HCT116 (cell line): ENCODE results near the gene DENND4C. TPM values are rescaled to one million over a fixed set of nuclear protein-coding genes. Genes with fewer than 3 reads are reported as not detected.
"Not testable (repeated sequence)": the region's sequence is repeated elsewhere in the genome, so short reads cannot be mapped to it uniquely, and the experiment has no call there.

ENCODE experiments used
- ATAC-seq: fragments of 200-7000 bp; cut with Tn5 transposase; 2 replicates; pipeline ENCODE4 v1.9.1; 2020; ENCODE audit warnings: mild to moderate bottlenecking, moderate library complexity
- BruUV-seq: library from RNA; stranded (reverse); fragments of 400-500 nt; replicated peaks from 2 replicates; lab custom pipeline; 2021; lab: Mats Ljungman, UMichigan
- CTCF ChIA-PET: fragments of 300-600 bp; sonication (Branson Sonifier 250); formaldehyde crosslinking; loops from one replicate; lab custom pipeline; 2021; ENCODE audit warnings: antibody characterized with exemption; lab: Charles Lee
- POLR2A ChIA-PET: fragments of 300-600, 350-600 bp; sonication (Branson Sonifier 250); formaldehyde crosslinking; loops from one replicate; lab custom pipeline; 2021; ENCODE audit warnings: antibody characterized with exemption; lab: Charles Lee
- RAD21 ChIA-PET, 2 experiments: fragments of 300-600 bp; sonication (Branson Sonifier 250); formaldehyde crosslinking; loops; one replicate each; lab custom pipeline; 2023; ENCODE audit warnings: low total read pairs in 2 of 2; ENCODE audit not compliant: uncharacterized antibody in 2 of 2, unreplicated experiment in 2 of 2, low non-redundant PET in 1 of 2; lab: Charles Lee
- DNase-seq: peaks from one replicate; pipeline ENCODE4 v3.0.0-alpha.2; 2010; ENCODE audit warnings: low read depth, low spot score
- H2AFZ ChIP-seq: fragments of 200-600 bp; shearing (Covaris generic), sonication (generic); 2 replicates; pipeline ENCODE4 v1.6.1; 2017; ENCODE audit warnings: low read depth, mixed run types, mixed read lengths, antibody characterized with exemption, low read length; ENCODE audit not compliant: poor library complexity, severe bottlenecking
- H3K27ac ChIP-seq: 2 replicates; pipeline ENCODE4 v1.5.1; 2012; ENCODE audit warnings: low read depth, low read length
- H3K27me3 ChIP-seq: fragments of 200-600 bp; sonication (generic); 2 replicates; pipeline ENCODE4 v1.6.1; 2016; ENCODE audit warnings: mixed run types, low read length, mixed read lengths; ENCODE audit not compliant: insufficient read depth
- H3K36me3 ChIP-seq, 2 experiments: fragments of 200-500 bp in 1 of 2; fragments of 200-600 bp in 1 of 2; sonication (Bioruptor generic) in 1 of 2; sonication (generic) in 1 of 2; 2 replicates each; pipeline versions ENCODE4 v1.5.1 to v1.6.1; 2014 to 2016; ENCODE audit warnings: low read length in 2 of 2, inconsistent platforms in 1 of 2, mixed read lengths in 1 of 2, mixed run types in 1 of 2; ENCODE audit not compliant: insufficient read depth in 2 of 2, control insufficient read depth in 1 of 2
- H3K4me1 ChIP-seq, 2 experiments: fragments of 200-600 bp in 1 of 2; sonication (generic) in 1 of 2; 2 replicates each; pipeline versions ENCODE4 v1.5.1 to v1.6.1; 2012 to 2017; ENCODE audit warnings: low read length in 2 of 2, inconsistent platforms in 1 of 2, mild to moderate bottlenecking in 1 of 2, mixed read lengths in 1 of 2, mixed run types in 1 of 2, moderate library complexity in 1 of 2; ENCODE audit not compliant: insufficient read depth in 2 of 2, control insufficient read depth in 1 of 2
- H3K4me2 ChIP-seq: fragments of 200-600 bp; sonication (generic); 2 replicates; pipeline ENCODE4 v1.6.1; 2017; ENCODE audit warnings: mixed run types, low read length, mixed read lengths
- H3K4me3 ChIP-seq, 2 experiments: fragments of 200-600 bp in 1 of 2; sonication (generic) in 1 of 2; replicated peaks in 1 of 2; 2 replicates each; pipeline ENCODE4 v1.5.1; 2011 to 2016; ENCODE audit warnings: low read length in 2 of 2, control low read depth in 1 of 2, low read depth in 1 of 2, mild to moderate bottlenecking in 1 of 2, mixed read lengths in 1 of 2, mixed run types in 1 of 2
- H3K79me2 ChIP-seq: fragments of 200-600 bp; sonication (generic); 2 replicates; pipeline ENCODE4 v1.6.1; 2017; ENCODE audit warnings: mild to moderate bottlenecking, mixed run types, low read length, moderate library complexity, mixed read lengths; ENCODE audit not compliant: insufficient read depth
- H3K9ac ChIP-seq: fragments of 200-600 bp; sonication (generic); 2 replicates; pipeline ENCODE4 v1.6.1; 2016; ENCODE audit warnings: low read length, mixed read lengths
- H3K9me2 ChIP-seq: fragments of 200-600 bp; sonication (generic), shearing (Covaris generic); 2 replicates; pipeline ENCODE4 v1.6.1; 2017; ENCODE audit warnings: mixed run types, mild to moderate bottlenecking, moderate library complexity; ENCODE audit not compliant: insufficient read depth
- H3K9me3 ChIP-seq, 2 experiments: fragments of 200-500 bp in 1 of 2; fragments of 200-600 bp in 1 of 2; sonication (Bioruptor generic) in 1 of 2; sonication (generic) in 1 of 2; 2 replicates each; pipeline ENCODE4 v1.6.1; 2014 to 2017; ENCODE audit warnings: low read length in 2 of 2, mixed read lengths in 2 of 2, inconsistent platforms in 1 of 2, low read depth in 1 of 2, mild to moderate bottlenecking in 1 of 2, mixed run types in 1 of 2, moderate library complexity in 1 of 2; ENCODE audit not compliant: control insufficient read depth in 1 of 2, insufficient read depth in 1 of 2
- H4K20me1 ChIP-seq: fragments of 200-600 bp; sonication (generic), shearing (Covaris generic); 2 replicates; pipeline ENCODE4 v1.6.1; 2017; ENCODE audit warnings: mixed run types, mild to moderate bottlenecking, moderate library complexity; ENCODE audit not compliant: insufficient read depth
- ATF3 ChIP-seq: IDR thresholded peaks from 2 replicates; pipeline ENCODE4 v1.6.1; 2012
- EGR1 ChIP-seq: IDR thresholded peaks from 2 replicates; pipeline ENCODE4 v1.6.1; 2012; ENCODE audit warnings: low read depth
- EZH2phosphoT487 ChIP-seq: fragments of 200-600 bp; IDR thresholded peaks from 2 replicates; pipeline ENCODE4 v1.6.1; 2018; ENCODE audit warnings: antibody characterized with exemption, borderline replicate concordance
- YY1 ChIP-seq: IDR thresholded peaks from 2 replicates; pipeline ENCODE4 v1.6.1; 2011; ENCODE audit warnings: low read length, low read depth, moderate library complexity, mild to moderate bottlenecking; ENCODE audit not compliant: insufficient replicate concordance; ENCODE audit errors: extremely low read depth
- intact Hi-C: fragments of 100-400 bp; cut with micrococcal nuclease; formaldehyde crosslinking; loops from 2 replicates; pipeline ENCODE4 v1.10.0; 2022
- total RNA-seq: library from RNA; stranded (reverse); gene quantifications from one replicate; pipeline ENCODE4 v1.2.1, GENCODE V29; 2021; ENCODE audit not compliant: unreplicated experiment

Gene DENND4C
- total RNA-seq, 1 experiment from 2014 or later = 20.9 TPM

- no peak for TF ChIP-seq YY1
Observed at GRCh38 chr9:19192202-19193028, 38.1 kb upstream of the DENND4C start (continued).

GRCh38 chr9:19193029-19193324 is 37.5 kb upstream of the DENND4C start:
- no peak overlapping the region for H3K4me2 ChIP-seq
- POLR2A ChIA-PET = no interaction called here
- DNase-seq = no peak
- TF ChIP-seq ATF3 (no peak), EGR1 (no peak), EZH2phosphoT487 (no peak)
- H4K20me1 ChIP-seq = no peaks in the 10 kb centered on the region
- no peaks in the 10 kb centered on the region for H3K36me3 ChIP-seq
- no peaks in the 10 kb centered on the region for H3K79me2 ChIP-seq
- no peak overlapping the region for H2AFZ ChIP-seq
- no peaks in the 10 kb centered on the region for H3K27me3 ChIP-seq
- no peaks in the 10 kb centered on the region for H3K9me2 ChIP-seq
- no peaks in the 10 kb centered on the region for H3K4me1 ChIP-seq
- no peak overlapping the region for H3K9ac ChIP-seq
- H3K4me3 ChIP-seq = no peak overlapping the region
- ATAC-seq = no peak
- H3K27ac ChIP-seq = no peak overlapping the region
- RAD21 ChIA-PET = no interaction called here
- CTCF ChIA-PET = no interaction called here
- no TSS peak for BruUV-seq
- intact Hi-C loops = no loop called here
- H3K9me3 ChIP-seq = no peaks in the 10 kb centered on the region

GRCh38 chr9:19193358-19193973 is 37.0 kb upstream of the DENND4C start:
- RAD21 ChIA-PET, H3K4me3 ChIP-seq, BruUV-seq, H3K36me3 ChIP-seq, H4K20me1 ChIP-seq, POLR2A ChIA-PET, H3K4me1 ChIP-seq, H3K9ac ChIP-seq, H2AFZ ChIP-seq, H3K27ac ChIP-seq, DNase-seq, H3K9me2 ChIP-seq, H3K79me2 ChIP-seq, CTCF ChIA-PET, ATAC-seq, H3K27me3 ChIP-seq, intact Hi-C loops, H3K9me3 ChIP-seq, H3K4me2 ChIP-seq: not testable (repeated sequence)
